SK-N-SH (cell line): ENCODE measurements around the gene ME3. TPM values are rescaled to one million over a fixed set of nuclear protein-coding genes. Genes with fewer than 3 reads are reported as not detected.

Experiments
- CHD2 ChIP-seq: fragments of 150-350 bp; IDR thresholded peaks from 2 replicates; pipeline ENCODE4 v1.6.1; 2018; ENCODE audit warnings: low read length; ENCODE audit not compliant: partially characterized antibody
- ELF1 ChIP-seq: IDR thresholded peaks from 2 replicates; pipeline ENCODE4 v1.4.0; 2012
- EZH2phosphoT487 ChIP-seq: fragments of 200-600 bp; sonication (generic); IDR thresholded peaks from 2 replicates; pipeline ENCODE4 v1.6.1; 2017; ENCODE audit warnings: low read depth, mixed run types, mild to moderate bottlenecking, antibody characterized with exemption, moderate library complexity, borderline replicate concordance
- FOSL2 ChIP-seq: IDR thresholded peaks from 2 replicates; pipeline ENCODE4 v1.4.0; 2012; ENCODE audit warnings: low read depth, mild to moderate bottlenecking, moderate library complexity, borderline replicate concordance
- FOXJ3 ChIP-seq: sonication (generic); formaldehyde crosslinking; IDR thresholded peaks from 2 replicates; pipeline ENCODE4 v1.5.1; 2020; ENCODE audit warnings: mild to moderate bottlenecking, missing genetic modification reagents
- GATA2 ChIP-seq: sonication (generic); formaldehyde crosslinking; IDR thresholded peaks from 2 replicates; pipeline ENCODE4 v1.5.0; 2020; ENCODE audit warnings: mild to moderate bottlenecking, missing genetic modification reagents
- JUND ChIP-seq: IDR thresholded peaks from 2 replicates; pipeline ENCODE4 v1.4.0; 2012
- MXI1 ChIP-seq: IDR thresholded peaks from 2 replicates; pipeline ENCODE4 v1.6.1; 2012; ENCODE audit warnings: mild to moderate bottlenecking, low read depth, low read length, improper control_type of control experiment
- POLR2AphosphoS5 ChIP-seq: IDR thresholded peaks from 2 replicates; pipeline ENCODE4 v1.6.1; 2012; ENCODE audit warnings: low read depth, low read length
- RAD21 ChIP-seq: IDR thresholded peaks from 2 replicates; pipeline ENCODE4 v1.6.1; 2012; ENCODE audit warnings: mild to moderate bottlenecking, low read length
- RFX5 ChIP-seq: IDR thresholded peaks from 2 replicates; pipeline ENCODE4 v1.6.1; 2012; ENCODE audit warnings: mild to moderate bottlenecking, improper control_type of control experiment, low read length
- RXRA ChIP-seq: IDR thresholded peaks from 2 replicates; pipeline ENCODE4 v1.4.0; 2012; ENCODE audit warnings: low read depth, mild to moderate bottlenecking, borderline replicate concordance
- SIN3A ChIP-seq: IDR thresholded peaks from 2 replicates; pipeline ENCODE4 v1.6.1; 2012; ENCODE audit warnings: low read depth, mild to moderate bottlenecking, low read length, moderate library complexity, borderline replicate concordance
- TCF12 ChIP-seq: IDR thresholded peaks from 2 replicates; pipeline ENCODE4 v1.4.0; 2012
- YY1 ChIP-seq: IDR thresholded peaks from 2 replicates; pipeline ENCODE4 v1.4.0; 2012; ENCODE audit warnings: low read depth, mild to moderate bottlenecking
- polyA plus RNA-seq, 3 experiments: library from polyadenylated mRNA; depleted of rRNA; stranded (reverse); fragments of >200 nt; gene quantifications; 2 replicates each; pipeline ENCODE4 v1.2.3, GENCODE V29; 2012
- TF ChIP-seq, protein P1 (sequence below): fragments of 200-600 bp; sonication (generic); IDR thresholded peaks from 2 replicates; pipeline ENCODE4 v1.6.1; 2017; ENCODE audit warnings: antibody characterized with exemption, mild to moderate bottlenecking, moderate library complexity
- TF ChIP-seq, protein P2 (sequence below): IDR thresholded peaks from 2 replicates; pipeline ENCODE4; 2012
- TF ChIP-seq, protein P3 (sequence below): IDR thresholded peaks from 2 replicates; pipeline ENCODE4 v1.6.1; 2012; ENCODE audit warnings: mild to moderate bottlenecking, low read depth, low read length, moderate library complexity
- TF ChIP-seq, protein P4 (sequence below): fragments of 150-350 bp; IDR thresholded peaks from 2 replicates; pipeline ENCODE4 v1.6.1; 2017; ENCODE audit warnings: antibody characterized with exemption, low read length, low read depth, borderline replicate concordance
- TF ChIP-seq, protein P5 (sequence below): fragments of 150-350 bp; IDR thresholded peaks from 2 replicates; pipeline ENCODE4 v1.6.1; 2016; ENCODE audit warnings: mild to moderate bottlenecking, low read depth, low read length
- TF ChIP-seq, protein P6 (sequence below): IDR thresholded peaks from 2 replicates; pipeline ENCODE4 v1.4.0; 2012; ENCODE audit warnings: low read depth, borderline replicate concordance

The ME3 gene
- polyA plus RNA-seq, 1 of the 3 experiments (the other 2 are of a cell fraction), result 22.0 TPM

DNA sequence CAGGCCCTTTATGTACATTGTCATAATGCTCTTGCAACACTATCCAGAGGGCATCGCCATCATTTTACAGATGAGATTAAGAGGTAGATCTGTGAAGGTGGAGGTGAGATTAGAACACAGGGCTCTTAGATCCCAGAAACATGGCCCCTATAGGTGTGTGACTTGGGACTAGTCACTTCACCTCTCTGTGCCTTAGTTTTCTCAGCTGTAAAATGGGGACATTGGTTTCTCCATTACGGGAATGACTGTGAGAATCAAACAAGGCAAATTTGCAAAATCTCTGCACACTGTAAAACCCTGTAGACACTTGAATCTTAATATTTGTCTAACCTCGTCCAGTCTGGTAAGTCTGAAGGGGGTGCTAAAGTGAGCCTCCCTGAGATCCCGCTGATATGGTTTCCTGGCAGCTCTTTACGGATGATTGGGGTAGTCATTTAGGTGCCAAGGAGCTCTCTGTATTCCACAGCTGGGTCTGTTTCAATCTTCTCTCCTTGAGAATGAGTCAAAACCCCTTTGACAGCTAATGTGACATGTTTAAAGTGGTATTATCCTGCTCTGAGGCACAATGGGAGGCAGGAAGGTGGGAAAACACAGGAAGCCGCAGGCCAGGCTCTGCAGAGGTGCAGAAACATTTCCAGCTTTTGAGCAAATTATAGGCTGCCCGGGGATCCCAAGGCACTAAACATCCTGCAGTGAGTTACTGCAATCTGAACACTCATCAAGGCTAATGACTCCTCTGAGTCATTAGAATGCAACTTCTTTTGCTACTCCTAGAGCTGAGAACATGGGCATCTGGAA, 156.9 kb downstream of the ME3 start (continued):
- TF ChIP-seq, protein P1, sequence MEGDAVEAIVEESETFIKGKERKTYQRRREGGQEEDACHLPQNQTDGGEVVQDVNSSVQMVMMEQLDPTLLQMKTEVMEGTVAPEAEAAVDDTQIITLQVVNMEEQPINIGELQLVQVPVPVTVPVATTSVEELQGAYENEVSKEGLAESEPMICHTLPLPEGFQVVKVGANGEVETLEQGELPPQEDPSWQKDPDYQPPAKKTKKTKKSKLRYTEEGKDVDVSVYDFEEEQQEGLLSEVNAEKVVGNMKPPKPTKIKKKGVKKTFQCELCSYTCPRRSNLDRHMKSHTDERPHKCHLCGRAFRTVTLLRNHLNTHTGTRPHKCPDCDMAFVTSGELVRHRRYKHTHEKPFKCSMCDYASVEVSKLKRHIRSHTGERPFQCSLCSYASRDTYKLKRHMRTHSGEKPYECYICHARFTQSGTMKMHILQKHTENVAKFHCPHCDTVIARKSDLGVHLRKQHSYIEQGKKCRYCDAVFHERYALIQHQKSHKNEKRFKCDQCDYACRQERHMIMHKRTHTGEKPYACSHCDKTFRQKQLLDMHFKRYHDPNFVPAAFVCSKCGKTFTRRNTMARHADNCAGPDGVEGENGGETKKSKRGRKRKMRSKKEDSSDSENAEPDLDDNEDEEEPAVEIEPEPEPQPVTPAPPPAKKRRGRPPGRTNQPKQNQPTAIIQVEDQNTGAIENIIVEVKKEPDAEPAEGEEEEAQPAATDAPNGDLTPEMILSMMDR, result no peak
- TF ChIP-seq, protein P2, sequence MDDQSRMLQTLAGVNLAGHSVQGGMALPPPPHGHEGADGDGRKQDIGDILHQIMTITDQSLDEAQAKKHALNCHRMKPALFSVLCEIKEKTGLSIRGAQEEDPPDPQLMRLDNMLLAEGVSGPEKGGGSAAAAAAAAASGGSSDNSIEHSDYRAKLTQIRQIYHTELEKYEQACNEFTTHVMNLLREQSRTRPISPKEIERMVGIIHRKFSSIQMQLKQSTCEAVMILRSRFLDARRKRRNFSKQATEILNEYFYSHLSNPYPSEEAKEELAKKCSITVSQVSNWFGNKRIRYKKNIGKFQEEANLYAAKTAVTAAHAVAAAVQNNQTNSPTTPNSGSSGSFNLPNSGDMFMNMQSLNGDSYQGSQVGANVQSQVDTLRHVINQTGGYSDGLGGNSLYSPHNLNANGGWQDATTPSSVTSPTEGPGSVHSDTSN, result peak; percentile 78
- TF ChIP-seq MXI1, result no peak
- peak; percentile 28; the same call in 1 of the 2 replicates for TF ChIP-seq SIN3A
- TF ChIP-seq, protein P3, sequence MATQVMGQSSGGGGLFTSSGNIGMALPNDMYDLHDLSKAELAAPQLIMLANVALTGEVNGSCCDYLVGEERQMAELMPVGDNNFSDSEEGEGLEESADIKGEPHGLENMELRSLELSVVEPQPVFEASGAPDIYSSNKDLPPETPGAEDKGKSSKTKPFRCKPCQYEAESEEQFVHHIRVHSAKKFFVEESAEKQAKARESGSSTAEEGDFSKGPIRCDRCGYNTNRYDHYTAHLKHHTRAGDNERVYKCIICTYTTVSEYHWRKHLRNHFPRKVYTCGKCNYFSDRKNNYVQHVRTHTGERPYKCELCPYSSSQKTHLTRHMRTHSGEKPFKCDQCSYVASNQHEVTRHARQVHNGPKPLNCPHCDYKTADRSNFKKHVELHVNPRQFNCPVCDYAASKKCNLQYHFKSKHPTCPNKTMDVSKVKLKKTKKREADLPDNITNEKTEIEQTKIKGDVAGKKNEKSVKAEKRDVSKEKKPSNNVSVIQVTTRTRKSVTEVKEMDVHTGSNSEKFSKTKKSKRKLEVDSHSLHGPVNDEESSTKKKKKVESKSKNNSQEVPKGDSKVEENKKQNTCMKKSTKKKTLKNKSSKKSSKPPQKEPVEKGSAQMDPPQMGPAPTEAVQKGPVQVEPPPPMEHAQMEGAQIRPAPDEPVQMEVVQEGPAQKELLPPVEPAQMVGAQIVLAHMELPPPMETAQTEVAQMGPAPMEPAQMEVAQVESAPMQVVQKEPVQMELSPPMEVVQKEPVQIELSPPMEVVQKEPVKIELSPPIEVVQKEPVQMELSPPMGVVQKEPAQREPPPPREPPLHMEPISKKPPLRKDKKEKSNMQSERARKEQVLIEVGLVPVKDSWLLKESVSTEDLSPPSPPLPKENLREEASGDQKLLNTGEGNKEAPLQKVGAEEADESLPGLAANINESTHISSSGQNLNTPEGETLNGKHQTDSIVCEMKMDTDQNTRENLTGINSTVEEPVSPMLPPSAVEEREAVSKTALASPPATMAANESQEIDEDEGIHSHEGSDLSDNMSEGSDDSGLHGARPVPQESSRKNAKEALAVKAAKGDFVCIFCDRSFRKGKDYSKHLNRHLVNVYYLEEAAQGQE, result 0 out of 2 replicates have a peak, but pooled peaks have one; percentile 11
- TF ChIP-seq YY1, result no peak
- TF ChIP-seq FOXJ3, result no peak
- TF ChIP-seq, protein P4, sequence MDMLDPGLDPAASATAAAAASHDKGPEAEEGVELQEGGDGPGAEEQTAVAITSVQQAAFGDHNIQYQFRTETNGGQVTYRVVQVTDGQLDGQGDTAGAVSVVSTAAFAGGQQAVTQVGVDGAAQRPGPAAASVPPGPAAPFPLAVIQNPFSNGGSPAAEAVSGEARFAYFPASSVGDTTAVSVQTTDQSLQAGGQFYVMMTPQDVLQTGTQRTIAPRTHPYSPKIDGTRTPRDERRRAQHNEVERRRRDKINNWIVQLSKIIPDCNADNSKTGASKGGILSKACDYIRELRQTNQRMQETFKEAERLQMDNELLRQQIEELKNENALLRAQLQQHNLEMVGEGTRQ, result no peak
- TF ChIP-seq POLR2AphosphoS5, result peak; percentile 26; the same call in 1 of the 2 replicates
- TF ChIP-seq RXRA, result no peak; the same call in 1 of the 2 replicates
- TF ChIP-seq RAD21, result no peak
- TF ChIP-seq JUND, result peak; percentile 70
- no peak for TF ChIP-seq GATA2 (CRISPR knock-in tag)
- peak; percentile 31; the same call in 1 of the 2 replicates for TF ChIP-seq ELF1
- peak; percentile 73 for TF ChIP-seq TCF12
- TF ChIP-seq, protein P5, sequence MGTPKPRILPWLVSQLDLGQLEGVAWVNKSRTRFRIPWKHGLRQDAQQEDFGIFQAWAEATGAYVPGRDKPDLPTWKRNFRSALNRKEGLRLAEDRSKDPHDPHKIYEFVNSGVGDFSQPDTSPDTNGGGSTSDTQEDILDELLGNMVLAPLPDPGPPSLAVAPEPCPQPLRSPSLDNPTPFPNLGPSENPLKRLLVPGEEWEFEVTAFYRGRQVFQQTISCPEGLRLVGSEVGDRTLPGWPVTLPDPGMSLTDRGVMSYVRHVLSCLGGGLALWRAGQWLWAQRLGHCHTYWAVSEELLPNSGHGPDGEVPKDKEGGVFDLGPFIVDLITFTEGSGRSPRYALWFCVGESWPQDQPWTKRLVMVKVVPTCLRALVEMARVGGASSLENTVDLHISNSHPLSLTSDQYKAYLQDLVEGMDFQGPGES, result no peak
- no peak for TF ChIP-seq CHD2
- no peak for TF ChIP-seq RFX5
- peak; percentile 88 for TF ChIP-seq FOSL2
- TF ChIP-seq EZH2phosphoT487, result no peak
- TF ChIP-seq, protein P6, sequence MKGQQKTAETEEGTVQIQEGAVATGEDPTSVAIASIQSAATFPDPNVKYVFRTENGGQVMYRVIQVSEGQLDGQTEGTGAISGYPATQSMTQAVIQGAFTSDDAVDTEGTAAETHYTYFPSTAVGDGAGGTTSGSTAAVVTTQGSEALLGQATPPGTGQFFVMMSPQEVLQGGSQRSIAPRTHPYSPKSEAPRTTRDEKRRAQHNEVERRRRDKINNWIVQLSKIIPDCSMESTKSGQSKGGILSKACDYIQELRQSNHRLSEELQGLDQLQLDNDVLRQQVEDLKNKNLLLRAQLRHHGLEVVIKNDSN, result no peak
